Measurements from ENCODE around the gene FGFR1OP2.

GRCh38 chr12:26953447-26953846, 15.2 kb downstream of the FGFR1OP2 start:
- TF ChIP-seq CTCF (IDR thresholded peaks at IDR 0.05) = no peak
- no peak for TF ChIP-seq POLR2A (IDR thresholded peaks at IDR 0.05)

Data from adrenal gland (tissue), 5 donors.